ENCODE results near the gene CYTH1.

DNA sequence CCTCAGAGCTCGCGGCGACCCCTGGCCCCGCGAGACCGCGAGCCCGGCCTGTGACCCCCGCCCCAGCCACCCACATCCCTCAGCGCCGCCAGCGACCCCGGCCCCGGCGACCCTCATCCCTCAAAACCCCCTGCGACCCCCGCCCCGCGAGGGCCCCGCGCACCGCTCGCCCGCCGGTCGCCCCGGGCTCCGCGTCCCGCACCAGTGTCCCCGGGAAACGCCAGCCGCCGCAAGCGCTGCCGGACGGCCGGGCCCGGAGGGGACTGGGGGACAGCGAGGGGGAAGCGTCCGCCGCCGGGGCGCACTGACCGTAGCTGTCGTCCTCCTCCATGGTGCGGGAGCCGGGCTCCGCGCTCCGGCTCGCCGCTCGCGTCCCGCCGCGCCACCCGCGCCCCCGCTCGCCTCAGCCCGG, at the start of gene CYTH1:
- TF ChIP-seq, protein P1, sequence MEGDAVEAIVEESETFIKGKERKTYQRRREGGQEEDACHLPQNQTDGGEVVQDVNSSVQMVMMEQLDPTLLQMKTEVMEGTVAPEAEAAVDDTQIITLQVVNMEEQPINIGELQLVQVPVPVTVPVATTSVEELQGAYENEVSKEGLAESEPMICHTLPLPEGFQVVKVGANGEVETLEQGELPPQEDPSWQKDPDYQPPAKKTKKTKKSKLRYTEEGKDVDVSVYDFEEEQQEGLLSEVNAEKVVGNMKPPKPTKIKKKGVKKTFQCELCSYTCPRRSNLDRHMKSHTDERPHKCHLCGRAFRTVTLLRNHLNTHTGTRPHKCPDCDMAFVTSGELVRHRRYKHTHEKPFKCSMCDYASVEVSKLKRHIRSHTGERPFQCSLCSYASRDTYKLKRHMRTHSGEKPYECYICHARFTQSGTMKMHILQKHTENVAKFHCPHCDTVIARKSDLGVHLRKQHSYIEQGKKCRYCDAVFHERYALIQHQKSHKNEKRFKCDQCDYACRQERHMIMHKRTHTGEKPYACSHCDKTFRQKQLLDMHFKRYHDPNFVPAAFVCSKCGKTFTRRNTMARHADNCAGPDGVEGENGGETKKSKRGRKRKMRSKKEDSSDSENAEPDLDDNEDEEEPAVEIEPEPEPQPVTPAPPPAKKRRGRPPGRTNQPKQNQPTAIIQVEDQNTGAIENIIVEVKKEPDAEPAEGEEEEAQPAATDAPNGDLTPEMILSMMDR (IDR thresholded peaks at IDR 0.05; ENCODE audit: insufficient read depth, low read depth, low read length): no peak
- no peak for TF ChIP-seq EZH2 (IDR thresholded peaks at IDR 0.05; ENCODE audit: insufficient read depth, low read length)

Measured in astrocyte (in vitro differentiated cells and primary cell).